HG02981 (cell line): ENCODE measurements around the gene KCNG2.
"Not testable (repeated sequence)": the region's sequence is repeated elsewhere in the genome, so short reads cannot be mapped to it uniquely, and the experiment has no call there.

Experiments
- ATAC-seq: cut with Tn5 transposase; IDR thresholded peaks from one replicate; pipeline ENCODE4 v1.9.1; 2021; ENCODE audit warnings: mild to moderate bottlenecking, moderate library complexity; ENCODE audit not compliant: unreplicated experiment

KCNG2 gene

DNA sequence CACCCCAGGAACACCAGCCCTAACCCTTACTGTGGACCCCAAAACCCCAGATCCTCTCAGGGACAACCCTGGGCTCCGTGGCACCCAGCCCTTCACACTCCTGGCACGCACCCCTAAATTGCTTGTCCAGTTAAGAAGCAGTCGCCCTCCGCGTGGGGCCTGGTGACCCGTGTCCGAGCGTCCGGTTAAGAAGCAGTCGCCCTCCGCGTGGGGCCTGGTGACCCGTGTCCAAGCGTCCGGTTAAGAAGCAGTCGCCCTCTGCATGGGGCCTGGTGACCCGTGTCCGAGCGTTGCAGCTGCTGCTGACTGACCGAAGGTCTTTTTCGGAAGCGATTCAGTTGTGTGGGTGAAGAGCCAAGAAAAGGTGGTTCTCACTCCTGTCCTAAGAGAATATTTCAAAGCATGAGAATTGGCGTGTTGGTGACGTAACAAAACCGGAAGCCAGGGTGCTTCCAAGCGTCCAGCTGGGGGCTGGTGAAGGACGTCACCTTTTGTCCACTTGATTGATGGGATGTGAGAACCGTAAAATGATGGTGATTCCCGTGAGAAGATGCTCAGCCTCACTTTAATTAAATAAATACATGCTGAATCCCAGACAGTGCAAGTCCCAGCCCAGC, 70.5 kb downstream of the KCNG2 start:
- no peak for ATAC-seq

DNA sequence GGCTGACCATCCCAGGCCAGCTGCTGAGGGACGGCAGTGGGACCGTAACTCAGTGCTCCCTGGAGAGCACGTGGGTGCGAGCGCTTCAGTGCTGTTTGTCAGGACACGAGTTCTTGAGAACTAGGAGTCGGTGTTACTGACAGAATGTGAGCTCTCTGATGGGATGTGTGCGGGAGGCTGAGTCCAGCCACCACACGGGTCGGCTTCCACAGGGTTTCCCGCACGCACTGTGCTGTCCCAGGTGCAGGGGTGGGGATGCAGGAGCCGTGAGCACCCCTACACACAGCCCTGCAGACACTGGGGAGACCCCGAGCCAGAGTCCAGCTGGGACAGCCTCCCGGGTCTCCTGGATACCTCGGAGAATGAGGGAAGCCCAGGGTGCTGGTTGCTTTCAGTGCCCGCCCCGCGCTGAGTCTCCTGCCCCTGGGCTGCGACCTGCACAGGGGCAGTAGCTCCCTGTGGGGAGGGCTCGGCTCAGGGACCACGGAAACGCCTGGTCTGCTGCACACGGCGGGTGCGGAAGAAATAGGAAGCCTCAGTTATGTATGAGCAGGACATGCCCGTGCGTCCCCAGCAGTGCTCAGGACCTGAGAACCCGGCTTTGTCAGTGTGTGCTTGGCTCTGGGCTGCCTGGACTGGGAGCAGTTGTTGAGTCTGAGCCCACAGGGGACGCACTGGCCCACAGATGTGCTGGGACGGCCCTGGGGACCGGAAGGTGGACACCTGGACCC, 71.2 kb downstream of the KCNG2 start:
- no peak for ATAC-seq

- ATAC-seq = no peak
These were observed 72.0 kb downstream of the KCNG2 start for GRCh38 chr18:79869591-79870300.

GRCh38 chr18:79870301-79871025, 72.7 kb downstream of the KCNG2 start:
- no peak for ATAC-seq

GRCh38 chr18:79871026-79871390, 73.3 kb downstream of the KCNG2 start:
- ATAC-seq = no peak

GRCh38 chr18:79871481-79872091, 73.8 kb downstream of the KCNG2 start:
- no peak for ATAC-seq

- no peak for ATAC-seq
These were observed 75.0 kb downstream of the KCNG2 start for GRCh38 chr18:79872527-79873444.

GRCh38 chr18:79873449-79874110, 75.8 kb downstream of the KCNG2 start:
- no peak for ATAC-seq

DNA sequence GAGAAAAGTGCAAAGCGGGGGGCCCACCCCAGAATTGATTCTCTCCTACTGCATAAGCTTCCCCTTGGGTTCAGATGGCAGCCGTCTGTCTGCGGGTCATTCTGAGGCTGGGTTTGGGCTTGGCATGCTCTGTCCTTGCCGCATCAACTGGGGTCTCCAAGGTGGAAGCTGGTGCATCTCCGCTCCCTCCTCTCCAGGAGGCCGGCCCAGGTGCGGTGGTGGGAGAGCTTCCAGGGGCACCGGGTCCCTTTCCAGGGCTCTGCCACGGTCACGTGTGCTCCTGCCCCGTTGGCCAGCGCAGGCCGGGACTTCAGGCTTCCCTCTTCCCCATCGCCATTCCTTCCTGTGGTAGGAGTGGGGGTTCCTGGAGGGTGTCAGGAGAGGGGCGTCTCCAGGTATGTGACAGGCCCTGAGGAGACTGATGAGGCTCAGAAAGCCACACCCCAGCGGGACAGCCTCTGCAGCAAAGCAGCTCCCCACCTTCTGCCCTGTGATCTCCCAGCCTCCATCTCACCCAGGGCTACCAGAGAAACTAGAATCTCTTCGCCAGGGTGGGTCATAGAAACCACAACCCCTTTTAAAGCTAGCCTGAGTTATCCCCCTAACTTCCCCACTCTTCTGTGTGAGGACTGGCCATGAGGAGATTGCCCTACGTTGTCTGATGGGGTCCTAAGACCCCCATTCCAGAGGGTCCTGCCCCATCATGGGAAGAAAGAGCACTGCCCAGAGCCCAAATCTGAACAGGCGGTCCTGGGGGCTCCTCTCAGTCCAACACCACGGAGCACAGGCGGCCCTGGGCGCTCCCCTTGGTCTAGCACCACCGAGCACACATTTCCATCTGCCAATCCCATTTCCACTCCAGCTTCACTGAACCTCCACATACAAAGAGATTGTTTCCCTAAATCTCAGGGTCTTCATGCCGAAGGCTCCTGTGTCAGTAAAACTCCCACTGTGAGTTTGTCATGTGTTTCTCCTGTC, 77.1 kb downstream of the KCNG2 start:
- no peak for ATAC-seq

- ATAC-seq = no peak
These were observed 77.8 kb downstream of the KCNG2 start for GRCh38 chr18:79875531-79875919.

GRCh38 chr18:79875931-79876461, 78.3 kb downstream of the KCNG2 start:
- no peak for ATAC-seq

GRCh38 chr18:79876497-79876896, 78.8 kb downstream of the KCNG2 start:
- ATAC-seq = no peak

- no peak for ATAC-seq
These were observed 79.7 kb downstream of the KCNG2 start for GRCh38 chr18:79877163-79878091.

- not testable (repeated sequence) for ATAC-seq
These were observed 80.5 kb downstream of the KCNG2 start for GRCh38 chr18:79878246-79878645.

DNA sequence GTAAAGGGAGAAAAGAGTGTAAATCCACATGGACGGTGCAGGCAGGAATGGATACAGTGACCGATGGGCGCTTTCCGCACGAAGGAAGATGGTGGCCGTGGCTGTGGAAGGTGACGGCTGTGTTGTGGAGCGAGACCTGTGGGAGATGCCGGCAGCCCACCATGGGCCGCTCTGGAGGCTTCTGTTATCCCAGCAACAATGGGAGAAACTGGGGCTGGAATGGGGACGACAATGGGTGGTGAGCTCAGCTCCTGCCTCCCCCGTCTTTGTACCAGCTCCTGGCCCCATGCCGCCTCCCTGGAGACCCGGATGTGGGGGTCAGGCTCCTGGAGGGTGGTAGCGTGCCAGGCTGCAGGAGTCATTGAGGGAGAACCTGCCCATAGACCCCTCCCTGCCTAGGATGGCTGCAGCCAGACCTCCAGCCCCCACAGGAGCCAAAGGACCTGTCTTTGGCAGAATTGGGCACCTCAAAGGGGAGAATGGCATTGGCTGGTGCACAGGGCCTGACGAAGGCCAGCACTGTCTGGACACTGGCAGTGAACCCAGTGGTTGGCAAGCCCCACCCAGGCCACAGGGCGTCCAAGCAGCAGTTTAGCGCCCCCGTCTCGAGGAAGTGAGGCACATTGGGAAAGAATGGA, 81.1 kb downstream of the KCNG2 start:
- ATAC-seq = no peak

DNA sequence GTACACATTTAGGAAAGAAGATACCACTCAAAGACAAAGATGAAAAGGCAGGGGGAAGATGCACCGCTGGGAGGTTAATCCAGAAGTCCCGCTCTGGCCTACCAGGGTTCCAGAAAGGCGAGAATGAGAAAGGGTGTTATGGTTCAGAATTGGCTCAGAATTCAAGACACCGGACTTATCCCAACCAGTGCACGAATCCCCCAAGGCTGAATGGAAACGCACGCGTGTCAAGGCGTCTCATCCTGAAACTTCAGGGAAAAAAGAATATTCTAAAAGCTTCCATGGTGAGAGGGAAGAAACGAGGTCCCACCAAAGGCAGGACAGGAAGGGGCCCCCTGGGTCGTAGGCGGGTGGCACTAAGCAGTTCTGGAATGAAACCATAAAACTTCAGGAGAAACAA, 81.8 kb downstream of the KCNG2 start:
- ATAC-seq = no peak
